ENCODE data around the gene USF1.
"Not testable (repeated sequence)": the region's sequence is repeated elsewhere in the genome, so short reads cannot be mapped to it uniquely, and the experiment has no call there.

The USF1 gene

DNA sequence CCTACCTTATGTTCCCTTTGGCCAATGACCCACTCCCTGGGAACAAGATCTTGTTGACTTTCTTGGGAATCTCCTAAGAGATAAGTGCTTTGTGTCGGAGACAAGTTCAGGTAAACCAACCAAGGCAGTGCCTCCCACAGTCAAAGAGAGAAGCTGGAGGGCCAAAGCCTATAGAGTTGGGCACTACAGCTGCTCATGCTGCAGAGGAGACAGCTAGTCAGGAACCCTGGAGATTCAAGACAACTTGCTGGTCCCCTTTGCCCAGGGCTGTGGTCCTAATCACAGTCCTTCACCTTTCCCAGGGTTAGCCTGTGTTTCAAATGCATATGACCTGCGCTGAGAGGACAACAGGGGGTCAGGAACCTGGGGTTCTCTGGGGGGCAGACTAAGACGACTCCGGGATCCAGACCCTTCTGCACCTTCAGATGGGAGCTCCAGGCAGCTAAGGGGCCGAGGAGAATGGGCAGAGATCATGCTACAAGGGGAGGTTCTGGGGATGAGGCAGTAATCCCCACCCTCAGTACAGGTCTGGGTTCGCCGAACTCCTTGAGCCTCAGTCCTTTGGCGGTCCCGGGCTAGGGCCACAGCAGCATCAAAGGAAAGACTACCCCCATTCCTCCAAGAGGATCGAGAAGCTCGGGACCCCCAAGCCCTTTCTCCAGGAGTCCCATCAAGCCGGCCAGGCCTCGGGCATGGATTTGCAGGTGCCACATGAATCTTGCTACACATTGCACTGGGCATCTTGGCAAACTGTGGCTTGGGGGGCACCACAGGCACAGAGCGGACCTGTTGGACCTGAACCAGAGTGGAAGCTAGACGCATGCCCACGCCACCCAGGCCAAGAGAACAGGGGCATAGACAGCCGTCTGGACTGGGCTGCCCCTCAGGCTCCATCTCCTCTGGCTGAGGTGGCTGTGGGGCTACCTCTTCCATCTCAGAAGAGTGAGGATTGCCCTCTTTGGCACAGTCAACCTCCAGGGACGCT lies 2.0 kb upstream of the USF1 start:
- DNase-seq (ENCODE audit: low read depth), result no peak

- DNase-seq (ENCODE audit: low read depth), result no peak
Observed at GRCh38 chr1:161046605-161047228, 940 bp upstream of the USF1 start.

GRCh38 chr1:161044908-161045735 lies 655 bp downstream of the USF1 start:
- DNase-seq (ENCODE audit: low read depth), result no peak

DNA sequence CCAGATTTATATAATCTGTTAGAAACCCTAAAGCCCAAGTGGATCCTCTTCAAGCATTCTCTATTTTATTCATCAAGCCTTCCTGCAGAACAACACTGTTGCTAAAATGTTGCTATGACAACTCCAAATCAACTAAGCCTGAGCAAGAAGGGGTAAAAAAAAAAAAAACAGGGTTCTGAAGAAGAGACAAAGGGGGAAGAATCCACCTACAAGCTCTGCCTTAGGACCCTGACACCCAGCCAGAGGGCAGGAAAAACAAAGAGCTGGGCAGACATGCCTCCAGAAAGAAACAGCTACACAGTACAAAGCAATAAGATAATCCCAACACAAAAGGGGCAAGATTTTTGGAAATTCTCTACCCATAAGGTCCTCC lies 1.3 kb downstream of the USF1 start:
- DNase-seq (ENCODE audit: low read depth), result no peak

- no peak for DNase-seq (ENCODE audit: low read depth)
Observed at GRCh38 chr1:161039546-161039945, 6.2 kb downstream of the USF1 start.

GRCh38 chr1:161039154-161039545 lies 6.6 kb downstream of the USF1 start:
- no peak for DNase-seq (ENCODE audit: low read depth)

DNA sequence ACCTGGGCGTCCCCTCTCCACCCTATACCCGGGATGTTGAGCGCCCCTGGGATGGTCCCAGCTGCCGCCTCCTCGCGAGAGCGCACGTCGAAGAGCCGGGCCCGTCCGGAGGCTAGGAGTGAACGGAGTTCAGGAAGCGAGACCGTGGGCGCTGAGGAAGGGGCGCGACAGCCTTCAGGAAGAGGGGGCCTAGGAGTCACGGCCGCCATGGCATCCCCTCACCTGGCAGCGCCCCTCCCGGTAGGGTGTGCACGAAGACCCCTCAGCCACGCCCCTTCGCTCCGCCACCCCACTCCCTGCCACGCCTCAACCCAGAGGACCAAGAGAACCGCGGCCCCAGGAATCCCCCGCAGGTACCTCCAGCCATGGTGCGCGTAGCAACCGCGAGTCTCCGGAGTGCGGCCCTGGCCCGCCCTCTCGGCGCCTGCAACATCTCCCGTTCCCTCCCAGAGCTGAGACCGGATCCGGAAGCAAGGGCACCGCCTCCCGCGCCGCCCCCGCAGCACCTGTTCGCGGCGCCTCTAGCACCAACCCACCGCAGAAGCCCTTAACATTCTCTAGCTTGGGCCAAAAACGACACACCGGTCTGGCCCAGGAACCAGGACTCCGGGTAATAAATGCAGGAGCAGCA lies 7.1 kb downstream of the USF1 start, which contains the start of gene TSTD1:
Gene TSTD1, minus strand, starts transcription at position 442 of the 631 bp plus-strand sequence. Its CDS starts 75 bp downstream, at position 367.
- DNase-seq (ENCODE audit: low read depth), result peak; percentile 83

GRCh38 chr1:161037661-161038522 lies 7.9 kb downstream of the USF1 start:
- DNase-seq (ENCODE audit: low read depth), result no peak

DNA sequence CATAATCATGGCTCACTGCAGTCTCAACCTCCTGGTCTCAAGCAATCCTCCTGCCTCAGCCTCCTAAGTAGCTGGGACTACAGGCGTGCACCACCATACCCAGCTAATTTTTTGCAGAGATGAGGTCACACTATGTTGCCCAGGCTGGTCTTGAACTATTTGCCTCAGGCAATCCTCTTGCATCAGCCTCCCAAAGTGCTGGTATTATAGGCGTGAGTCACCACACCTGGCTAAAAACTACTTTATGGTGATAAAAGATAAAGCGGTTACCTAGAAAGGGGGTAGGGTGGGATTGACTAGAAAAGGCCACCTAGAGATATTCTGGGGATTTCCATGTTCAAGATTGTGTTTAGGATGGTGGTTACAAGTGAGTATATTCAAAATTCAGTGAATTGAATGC lies 12.0 kb downstream of the USF1 start:
- no peak for DNase-seq (ENCODE audit: low read depth)

GRCh38 chr1:161032409-161032808 lies 13.4 kb downstream of the USF1 start:
- DNase-seq (ENCODE audit: low read depth), result no peak

DNA sequence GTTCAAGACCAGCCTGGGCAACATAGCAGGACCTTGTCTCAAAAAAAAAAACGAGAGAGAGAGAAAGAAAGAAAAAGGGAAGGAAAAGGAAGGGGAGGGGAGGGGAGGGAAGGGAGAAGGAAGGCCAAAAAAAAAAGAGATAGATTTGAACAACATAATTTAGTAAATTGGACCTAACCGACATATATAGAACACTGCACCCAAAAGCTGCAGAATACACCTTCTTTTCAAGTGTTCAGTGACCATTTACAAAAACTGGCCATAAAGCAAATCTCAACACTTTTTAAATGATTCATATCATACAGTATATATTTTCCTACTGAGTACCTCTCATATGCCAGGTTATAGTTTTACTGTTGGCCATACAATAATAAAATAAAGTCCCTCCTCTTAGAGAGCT lies 13.9 kb downstream of the USF1 start:
- DNase-seq (ENCODE audit: low read depth), result no peak

GRCh38 chr1:161029466-161029865 lies 16.3 kb downstream of the USF1 start:
- DNase-seq (ENCODE audit: low read depth), result not testable (repeated sequence)

DNA sequence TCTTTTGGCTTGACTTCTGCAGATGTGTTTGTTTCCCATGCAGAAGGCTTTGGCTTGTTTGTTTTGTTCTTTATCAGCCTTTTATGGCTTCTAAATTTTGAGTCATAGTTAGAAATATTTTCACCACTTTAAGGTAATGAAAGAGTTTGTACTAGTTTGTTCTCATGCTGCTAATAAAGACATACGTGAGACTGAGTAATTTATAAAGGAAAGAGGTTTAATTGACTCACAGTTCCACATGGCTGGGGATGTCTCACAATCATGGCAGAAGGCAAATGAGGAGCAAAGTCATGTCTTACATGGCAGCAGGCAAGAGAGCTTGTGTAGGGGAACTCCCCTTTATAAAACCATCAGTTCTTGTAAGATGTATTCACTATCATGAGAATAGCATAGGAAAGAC lies 18.8 kb downstream of the USF1 start:
- DNase-seq (ENCODE audit: low read depth), result not testable (repeated sequence)

- DNase-seq (ENCODE audit: low read depth), result not testable (repeated sequence)
Observed at GRCh38 chr1:161022432-161022831, 23.3 kb downstream of the USF1 start.

- DNase-seq (ENCODE audit: low read depth), result no peak
Observed at GRCh38 chr1:161021970-161022353, 23.8 kb downstream of the USF1 start.

- DNase-seq (ENCODE audit: low read depth), result peak; percentile 84
Observed at GRCh38 chr1:161021165-161021969, 24.4 kb downstream of the USF1 start.

DNA sequence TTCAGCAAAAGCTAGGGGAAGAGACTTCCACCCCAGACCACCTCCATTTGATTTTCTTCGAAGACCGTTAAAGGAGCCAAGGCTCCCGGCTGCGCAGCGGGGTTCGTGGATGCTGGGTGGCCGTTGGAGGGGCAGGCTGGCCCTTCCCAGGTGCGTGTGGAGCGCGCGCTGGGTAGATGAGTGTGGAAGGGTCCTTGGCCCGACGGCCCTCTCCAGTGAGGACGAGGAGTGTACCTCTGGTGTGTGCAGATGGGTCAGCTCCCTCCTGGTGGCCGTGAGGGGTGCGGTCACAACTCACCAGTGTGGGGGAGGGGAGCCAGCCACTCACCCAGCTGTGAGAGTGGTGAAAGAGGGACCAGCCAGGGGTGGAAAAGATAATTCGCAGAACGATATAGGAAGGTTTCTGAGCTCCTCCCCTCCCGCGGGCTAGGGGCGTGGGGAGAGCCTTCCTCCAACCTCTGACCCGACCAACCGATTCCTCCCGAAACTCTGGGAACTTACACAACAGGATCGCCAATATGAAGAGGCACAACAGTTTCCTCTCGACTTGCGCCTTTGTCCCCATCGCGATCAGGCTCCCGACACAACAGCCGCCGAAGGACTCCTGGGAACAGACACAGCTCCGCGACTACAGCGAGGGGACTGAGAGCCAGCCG lies 25.1 kb downstream of the USF1 start, which contains the start of gene F11R:
Gene F11R, minus strand, starts transcription at position 644 of the 656 bp plus-strand sequence. Its CDS starts 79 bp downstream, at position 565.
- no peak for DNase-seq (ENCODE audit: low read depth)

- no peak for DNase-seq (ENCODE audit: low read depth)
Observed at GRCh38 chr1:161019751-161020495, 25.9 kb downstream of the USF1 start.

Measured in stimulated activated CD4-positive, alpha-beta T cell treated with anti-CD3 and anti-CD28 coated beads, Interleukin-2, amount 100 ng/mL, for 4 hours (primary cell).